ENCODE results near the gene ASTN1. TPM values are rescaled to one million over a fixed set of nuclear protein-coding genes. Genes with fewer than 3 reads are reported as not detected.

The ASTN1 gene
- total RNA-seq, 2 experiments from 2014 or later = not detected

DNA sequence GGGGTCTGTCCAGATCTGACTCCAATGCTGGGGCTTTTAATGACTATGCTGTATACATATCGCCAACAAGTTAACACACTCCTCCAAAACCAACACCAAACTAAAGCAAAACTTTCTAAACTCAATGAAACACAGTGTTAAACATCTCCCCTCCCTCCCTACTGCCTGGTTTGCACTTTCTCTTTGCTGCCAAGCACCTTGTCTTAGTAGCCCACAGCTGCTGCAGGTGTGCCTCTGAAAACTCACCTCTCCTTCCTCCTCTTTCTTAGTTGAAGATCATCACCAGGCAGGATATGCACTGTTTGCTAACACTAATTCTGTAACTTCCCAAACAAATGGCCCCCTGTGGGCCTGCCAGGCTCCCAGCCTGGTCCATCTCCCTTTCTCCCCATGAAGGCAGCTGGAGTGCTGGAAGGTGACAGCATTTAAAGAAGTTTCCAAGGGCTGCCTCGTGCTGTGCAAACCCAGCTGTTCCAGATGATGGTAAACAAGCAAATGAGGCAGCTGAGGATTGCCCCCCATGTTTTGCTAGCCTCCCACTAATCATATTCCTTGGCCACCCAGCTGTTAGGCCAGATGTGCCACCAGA is 213.7 kb downstream of the ASTN1 start:
- DNase-seq (no peak), ATAC-seq (ENCODE audit: low read depth) (no peak)
- H3K4me1 Mint-ChIP-seq = no peaks in the 10 kb centered on the region
- H3K27ac Mint-ChIP-seq = no peak overlapping the region
- POLR2A ChIA-PET = no interaction called here
- H3K27me3 Mint-ChIP-seq = no peaks in the 10 kb centered on the region
- no peaks in the 10 kb centered on the region for H3K9me3 Mint-ChIP-seq
- no peaks in the 10 kb centered on the region for H3K36me3 Mint-ChIP-seq
- no peak overlapping the region for H3K4me3 Mint-ChIP-seq

DNA sequence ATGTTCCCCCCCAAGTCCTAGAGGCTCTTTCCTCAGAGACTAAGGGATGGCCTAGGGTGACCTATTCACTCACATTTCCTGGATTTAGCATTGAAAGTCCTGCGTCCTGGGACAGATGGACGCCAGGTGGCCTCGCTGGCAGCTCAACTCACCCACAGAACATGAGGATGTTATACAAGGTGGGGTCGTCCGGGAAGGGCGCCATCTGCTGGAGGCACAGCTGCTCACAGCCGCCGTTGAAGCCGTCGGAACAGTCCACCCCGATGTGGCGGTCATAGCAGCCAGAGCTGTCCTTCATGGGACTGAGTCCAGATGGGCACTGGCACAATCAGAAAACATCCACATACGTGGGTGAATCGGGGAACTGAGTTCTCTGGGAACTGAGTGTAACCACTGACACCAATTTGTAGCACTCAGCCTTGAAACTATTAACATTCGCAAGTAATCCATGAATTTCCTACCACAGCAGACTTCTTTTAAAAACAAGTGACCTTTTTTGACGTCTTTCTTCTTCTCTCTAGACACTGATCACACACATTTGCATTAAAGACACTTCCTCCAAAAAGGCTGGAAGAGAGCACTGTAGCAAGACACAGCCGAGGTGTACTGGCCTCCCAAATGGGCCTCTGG is 215.4 kb downstream of the ASTN1 start:
- H3K4me3 Mint-ChIP-seq = no peak overlapping the region
- no peaks in the 10 kb centered on the region for H3K36me3 Mint-ChIP-seq
- H3K27ac Mint-ChIP-seq = no peak overlapping the region
- no peaks in the 10 kb centered on the region for H3K9me3 Mint-ChIP-seq
- H3K27me3 Mint-ChIP-seq = no peaks in the 10 kb centered on the region
- POLR2A ChIA-PET = no interaction called here
- ATAC-seq (ENCODE audit: low read depth) = no peak
- peak; percentile 29 for DNase-seq
- no peaks in the 10 kb centered on the region for H3K4me1 Mint-ChIP-seq

DNA sequence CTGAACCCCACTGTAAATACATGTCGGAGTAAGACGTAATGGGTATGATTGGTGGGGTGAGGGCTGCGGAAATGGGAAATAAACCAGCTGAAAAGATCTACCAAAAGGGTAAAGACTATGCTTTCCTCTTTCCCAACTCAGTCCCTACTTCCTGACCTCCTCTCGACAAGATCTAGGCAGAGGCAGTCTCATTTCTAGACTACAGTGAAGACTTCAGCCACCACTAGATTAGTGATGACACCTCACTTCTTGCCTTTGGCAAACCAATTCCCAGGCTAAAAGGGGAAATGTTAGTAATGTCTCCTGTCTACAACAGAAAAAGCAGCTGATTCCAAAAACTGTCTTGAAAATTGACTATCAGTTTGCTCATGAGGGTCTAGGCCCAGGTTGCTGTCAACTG is 219.9 kb downstream of the ASTN1 start:
- Mint-ChIP-seq H3K9me3 (no peaks in the 10 kb centered on the region), H3K4me3 (no peak overlapping the region), H3K27ac (no peak overlapping the region), H3K36me3 (no peaks in the 10 kb centered on the region), H3K4me1 (no peaks in the 10 kb centered on the region), H3K27me3 (no peaks in the 10 kb centered on the region)
- POLR2A ChIA-PET = no interaction called here
- no peak for ATAC-seq (ENCODE audit: low read depth)
- no peak for DNase-seq

DNA sequence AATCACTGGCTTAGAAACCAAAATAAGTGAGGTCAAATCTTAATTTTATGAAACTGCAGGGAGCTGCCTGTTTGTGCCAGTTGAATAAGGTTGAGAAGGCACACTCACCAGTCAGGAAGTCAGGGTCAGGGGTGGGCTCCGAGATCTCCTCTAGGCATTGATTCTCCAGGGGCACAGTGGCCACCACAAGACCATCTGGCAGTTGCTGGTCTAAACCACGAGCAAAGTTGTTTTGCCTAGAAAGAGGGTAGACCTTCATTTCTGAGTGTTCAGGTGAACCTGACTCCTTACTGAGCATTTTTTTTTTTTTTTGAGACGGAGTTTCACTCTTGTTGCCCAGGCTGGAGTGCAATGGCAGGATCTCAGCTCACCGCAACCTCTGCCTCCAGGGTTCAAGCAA is 220.7 kb downstream of the ASTN1 start:
- H3K36me3 Mint-ChIP-seq = no peaks in the 10 kb centered on the region
- no peaks in the 10 kb centered on the region for H3K4me1 Mint-ChIP-seq
- no peak for DNase-seq
- no peaks in the 10 kb centered on the region for H3K27me3 Mint-ChIP-seq
- POLR2A ChIA-PET = no interaction called here
- H3K27ac Mint-ChIP-seq = no peak overlapping the region
- ATAC-seq (ENCODE audit: low read depth) = no peak
- H3K9me3 Mint-ChIP-seq = no peaks in the 10 kb centered on the region
- H3K4me3 Mint-ChIP-seq = no peak overlapping the region

DNA sequence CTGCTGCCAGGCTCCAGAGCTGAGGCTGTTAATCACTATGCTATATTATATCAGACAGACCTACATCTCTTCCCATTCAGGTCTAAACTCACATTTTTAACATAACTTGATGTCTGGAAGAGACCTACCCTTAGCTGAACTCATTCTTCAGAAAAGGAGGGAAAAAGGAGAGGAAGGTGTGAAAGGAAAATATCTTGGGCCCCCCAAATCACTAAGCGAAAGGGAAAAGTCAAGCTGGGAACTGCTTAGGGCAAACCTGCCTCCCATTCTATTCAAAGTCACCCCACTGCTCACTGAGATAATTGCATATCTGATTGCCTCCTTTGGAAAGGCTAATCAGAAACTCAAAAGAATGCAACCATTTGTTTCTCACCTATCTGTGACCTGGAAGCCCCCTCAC is 222.2 kb downstream of the ASTN1 start:
- Mint-ChIP-seq H3K9me3 (no peaks in the 10 kb centered on the region), H3K36me3 (no peaks in the 10 kb centered on the region), H3K4me1 (no peaks in the 10 kb centered on the region), H3K4me3 (no peak overlapping the region), H3K27me3 (no peaks in the 10 kb centered on the region), H3K27ac (no peak overlapping the region)
- no peak for ATAC-seq (ENCODE audit: low read depth)
- POLR2A ChIA-PET = no interaction called here
- no peak for DNase-seq

DNA sequence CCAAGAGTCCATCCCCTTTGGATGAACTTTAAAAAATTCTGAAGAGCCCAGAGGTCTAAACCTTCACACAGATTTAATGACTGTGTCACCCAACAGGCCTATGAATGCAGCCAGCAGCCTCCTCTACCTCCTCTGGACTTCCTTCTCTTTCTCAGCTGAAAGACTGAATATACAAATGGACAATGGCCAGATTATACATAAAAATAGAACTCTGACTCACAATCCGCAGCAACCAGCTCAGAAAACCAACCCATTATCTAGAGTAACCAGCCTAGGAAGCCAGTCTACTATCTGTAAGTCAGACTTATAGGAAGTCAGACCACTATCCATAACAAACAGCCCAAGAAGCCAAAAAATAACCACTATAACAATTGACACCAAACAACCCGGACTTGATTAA is 224.5 kb downstream of the ASTN1 start:
- ATAC-seq (ENCODE audit: low read depth) = no peak
- DNase-seq = no peak
- Mint-ChIP-seq H3K36me3 (no peaks in the 10 kb centered on the region), H3K27ac (no peak overlapping the region), H3K4me3 (no peak overlapping the region), H3K27me3 (no peaks in the 10 kb centered on the region), H3K9me3 (no peaks in the 10 kb centered on the region), H3K4me1 (no peaks in the 10 kb centered on the region)
- POLR2A ChIA-PET = no interaction called here

DNA sequence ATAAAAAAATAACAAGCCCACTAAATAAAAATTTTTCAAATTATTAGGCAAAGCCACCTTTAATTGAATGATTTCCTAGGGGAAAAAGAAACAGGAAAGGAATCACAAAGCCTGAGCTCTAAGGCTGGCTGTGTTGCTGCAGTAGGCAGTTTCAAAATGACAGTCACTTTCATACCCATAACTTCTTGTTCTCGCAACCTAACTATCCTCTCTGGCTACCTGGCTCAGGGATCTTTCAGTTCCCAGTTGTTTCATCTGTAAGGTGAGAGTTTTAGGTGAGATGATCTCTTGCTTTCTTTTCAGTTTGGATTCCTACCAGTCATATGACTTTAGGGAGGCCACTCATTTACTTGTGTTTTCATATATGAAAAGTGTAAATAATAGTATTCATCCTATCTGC is 226.1 kb downstream of the ASTN1 start:
- H3K4me1 Mint-ChIP-seq = no peaks in the 10 kb centered on the region
- H3K27ac Mint-ChIP-seq = no peak overlapping the region
- H3K36me3 Mint-ChIP-seq = no peaks in the 10 kb centered on the region
- DNase-seq (no peak), ATAC-seq (ENCODE audit: low read depth) (no peak)
- H3K9me3 Mint-ChIP-seq = no peaks in the 10 kb centered on the region
- no peaks in the 10 kb centered on the region for H3K27me3 Mint-ChIP-seq
- H3K4me3 Mint-ChIP-seq = no peak overlapping the region
- POLR2A ChIA-PET = no interaction called here

DNA sequence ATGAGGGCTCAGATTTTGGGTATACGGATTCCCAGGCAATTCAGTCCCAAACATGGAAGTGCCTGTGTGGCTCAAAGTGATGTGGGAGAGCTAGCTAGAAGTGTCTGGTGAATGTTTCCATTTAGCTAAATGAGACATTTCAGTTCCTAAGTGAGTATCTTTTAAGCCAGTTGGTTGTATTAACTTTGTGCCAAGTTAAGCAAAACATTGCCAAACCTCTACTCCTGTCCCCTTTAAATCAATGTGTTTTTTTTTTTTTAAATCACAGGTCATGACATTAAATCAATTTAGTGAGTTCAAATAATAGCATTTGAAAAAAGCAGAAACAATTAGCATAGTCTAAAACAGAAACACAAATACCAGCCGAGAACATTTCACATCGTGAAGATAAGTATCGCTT is 230.1 kb downstream of the ASTN1 start:
- no peaks in the 10 kb centered on the region for H3K4me1 Mint-ChIP-seq
- no peak overlapping the region for H3K27ac Mint-ChIP-seq
- no peaks in the 10 kb centered on the region for H3K36me3 Mint-ChIP-seq
- DNase-seq (no peak), ATAC-seq (ENCODE audit: low read depth) (no peak)
- POLR2A ChIA-PET = no interaction called here
- H3K9me3 Mint-ChIP-seq = no peaks in the 10 kb centered on the region
- no peak overlapping the region for H3K4me3 Mint-ChIP-seq
- no peaks in the 10 kb centered on the region for H3K27me3 Mint-ChIP-seq

DNA sequence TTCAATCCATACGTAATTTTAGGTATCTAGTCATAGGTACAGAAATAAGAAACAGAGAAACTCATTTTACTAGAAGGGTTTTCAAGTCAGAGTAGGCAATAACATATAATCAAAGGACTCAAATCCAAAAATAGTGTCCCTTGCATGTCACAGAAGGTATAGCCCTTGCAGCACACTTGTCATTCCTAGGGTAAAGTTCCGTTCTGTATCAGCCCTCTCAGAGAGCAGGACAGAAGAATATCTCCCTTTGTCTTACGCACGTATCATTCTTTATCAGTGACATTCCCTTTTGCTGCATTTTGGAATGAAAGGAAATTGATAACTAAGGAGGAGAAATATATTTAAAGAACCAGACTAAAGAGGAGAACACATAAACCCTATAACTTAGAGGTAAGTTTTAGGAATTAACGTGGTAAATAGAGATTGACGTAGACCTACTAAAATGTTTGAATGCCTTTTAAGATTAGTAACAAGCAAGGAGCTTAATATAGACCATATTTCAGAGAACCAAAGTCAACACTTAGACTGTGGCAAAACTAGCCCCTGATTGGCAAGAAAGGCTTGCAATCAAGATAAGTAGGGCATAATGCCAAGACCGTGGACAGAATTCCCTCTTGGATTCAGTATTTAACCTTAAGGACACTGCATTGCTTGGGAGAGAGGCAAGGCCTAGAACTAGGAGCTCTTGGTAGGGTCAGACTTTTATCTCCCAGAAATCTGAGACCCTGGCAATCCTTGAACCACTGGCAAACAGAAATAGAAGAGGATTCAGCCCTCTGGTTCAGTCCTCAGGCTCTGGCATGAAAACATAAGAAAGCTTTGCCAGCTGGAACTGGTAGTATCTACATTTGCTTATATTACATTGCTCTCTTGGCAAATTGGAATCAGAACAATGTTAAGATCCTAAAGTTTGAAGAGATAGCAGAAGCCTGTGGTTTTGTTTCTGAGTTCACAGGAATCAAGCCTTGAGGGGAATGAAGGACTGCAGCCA is 232.1 kb downstream of the ASTN1 start:
- no peaks in the 10 kb centered on the region for H3K27me3 Mint-ChIP-seq
- POLR2A ChIA-PET = no interaction called here
- H3K4me1 Mint-ChIP-seq = no peaks in the 10 kb centered on the region
- H3K4me3 Mint-ChIP-seq = no peak overlapping the region
- ATAC-seq (ENCODE audit: low read depth) (no peak), DNase-seq (no peak)
- H3K27ac Mint-ChIP-seq = no peak overlapping the region
- H3K36me3 Mint-ChIP-seq = no peaks in the 10 kb centered on the region
- H3K9me3 Mint-ChIP-seq = no peaks in the 10 kb centered on the region

DNA sequence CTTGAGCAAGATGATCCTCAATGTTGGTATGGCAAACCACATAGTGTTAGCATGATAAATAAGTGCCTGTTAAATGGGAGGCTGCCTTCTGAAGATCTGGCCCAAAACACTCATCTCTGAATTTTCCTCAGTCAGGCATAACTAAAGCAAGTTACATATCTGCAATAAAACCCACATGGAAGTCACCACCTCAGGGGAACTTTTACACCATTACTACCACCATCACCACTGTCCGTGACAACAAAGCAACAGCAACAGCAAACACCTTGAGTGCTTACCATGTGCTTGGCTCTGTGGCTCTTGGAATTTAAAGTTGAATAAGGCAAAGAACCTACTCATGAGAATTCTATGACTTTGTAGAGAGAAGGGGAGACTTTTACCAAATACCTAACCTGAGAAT is 233.0 kb downstream of the ASTN1 start:
- POLR2A ChIA-PET = no interaction called here
- H3K36me3 Mint-ChIP-seq = no peaks in the 10 kb centered on the region
- DNase-seq = no peak
- ATAC-seq (ENCODE audit: low read depth) = no peak
- H3K4me1 Mint-ChIP-seq = no peaks in the 10 kb centered on the region
- H3K27me3 Mint-ChIP-seq = no peaks in the 10 kb centered on the region
- no peaks in the 10 kb centered on the region for H3K9me3 Mint-ChIP-seq
- no peak overlapping the region for H3K4me3 Mint-ChIP-seq
- H3K27ac Mint-ChIP-seq = no peak overlapping the region

DNA sequence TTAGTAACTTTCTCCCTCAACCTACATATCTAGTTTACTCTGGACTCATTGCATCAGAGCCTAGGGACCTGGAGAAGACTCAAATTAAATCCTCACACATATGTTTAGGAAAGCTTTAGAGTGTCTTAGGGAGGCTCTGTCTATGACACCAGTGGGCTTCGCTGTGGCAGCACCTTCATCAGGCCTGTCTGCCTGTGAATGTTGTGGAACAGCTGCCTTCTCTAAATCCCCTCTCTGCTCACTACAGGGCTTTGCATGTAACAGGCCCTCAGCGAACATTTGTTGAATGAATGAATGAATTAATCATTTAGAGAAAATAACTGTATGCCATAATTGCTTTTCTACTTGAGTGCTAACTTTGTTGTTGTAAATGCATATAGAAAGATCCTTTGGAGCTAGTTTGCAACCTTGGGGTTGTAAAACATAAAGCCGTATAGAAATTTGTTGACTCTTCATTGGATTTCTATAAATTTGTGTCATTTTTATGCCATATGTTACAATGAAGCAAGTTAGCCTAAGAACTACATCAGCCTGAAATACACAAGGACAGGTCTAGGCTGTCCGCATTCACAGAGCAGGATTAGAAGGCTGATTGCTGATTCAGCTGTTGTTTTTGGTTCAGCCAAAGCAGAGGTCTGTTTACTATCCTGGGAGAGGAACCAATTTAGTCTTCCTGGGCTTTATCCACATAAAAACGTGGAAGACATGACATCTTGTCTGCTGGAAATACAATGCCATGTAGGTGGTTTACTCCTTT is 238.0 kb downstream of the ASTN1 start:
- Mint-ChIP-seq H3K4me1 (no peaks in the 10 kb centered on the region), H3K9me3 (no peaks in the 10 kb centered on the region), H3K27me3 (no peaks in the 10 kb centered on the region), H3K27ac (no peak overlapping the region), H3K4me3 (no peak overlapping the region), H3K36me3 (no peaks in the 10 kb centered on the region)
- POLR2A ChIA-PET = no interaction called here
- no peak for ATAC-seq (ENCODE audit: low read depth)
- no peak for DNase-seq

DNA sequence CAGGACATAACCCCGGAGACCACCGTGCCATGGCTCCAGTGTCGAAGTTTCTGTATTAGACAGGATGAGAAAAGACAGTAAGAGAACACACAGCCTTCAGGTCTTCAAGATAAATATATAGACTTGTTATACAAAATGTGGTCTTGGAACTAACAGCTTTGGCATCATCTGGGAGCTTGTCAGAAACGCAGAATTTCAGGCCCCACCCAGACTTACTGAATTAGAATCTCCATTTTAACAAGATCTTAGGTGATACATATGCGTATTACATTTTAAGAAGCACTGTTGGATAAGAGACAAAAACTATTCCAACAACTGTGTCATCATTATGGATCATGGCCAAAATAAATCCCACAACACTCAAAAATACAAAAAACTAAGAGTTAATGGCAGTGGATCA is 239.3 kb downstream of the ASTN1 start:
- no peak for DNase-seq
- no peaks in the 10 kb centered on the region for H3K36me3 Mint-ChIP-seq

DNA sequence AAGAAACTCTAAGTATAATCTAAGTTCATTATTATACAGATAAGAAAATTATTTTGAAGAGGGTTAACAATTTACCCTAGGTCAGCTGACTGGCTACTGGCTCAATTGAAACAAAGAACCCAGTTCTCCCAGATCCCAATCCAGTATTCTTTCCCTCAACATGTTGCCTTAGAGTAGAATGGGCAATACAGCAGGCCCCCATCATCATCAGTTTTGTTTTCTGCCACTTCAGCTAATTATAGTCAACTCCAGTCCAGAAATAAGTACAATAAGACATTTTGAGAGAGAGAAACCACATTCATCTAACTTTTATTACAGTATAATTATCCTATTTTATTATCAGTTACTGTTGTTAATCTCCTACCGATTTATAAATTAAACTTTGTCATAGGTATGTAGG is 241.2 kb downstream of the ASTN1 start:
- DNase-seq (no peak), ATAC-seq (ENCODE audit: low read depth) (no peak)
- no peaks in the 10 kb centered on the region for H3K27me3 Mint-ChIP-seq
- no peaks in the 10 kb centered on the region for H3K4me1 Mint-ChIP-seq
- POLR2A ChIA-PET = no interaction called here
- H3K4me3 Mint-ChIP-seq = no peak overlapping the region
- H3K27ac Mint-ChIP-seq = no peak overlapping the region
- H3K36me3 Mint-ChIP-seq = no peaks in the 10 kb centered on the region
- H3K9me3 Mint-ChIP-seq = no peaks in the 10 kb centered on the region

More for the DNA sequence above, 239.3 kb downstream of the ASTN1 start:
- Mint-ChIP-seq H3K4me3 (no peak overlapping the region), H3K4me1 (no peaks in the 10 kb centered on the region), H3K9me3 (no peaks in the 10 kb centered on the region), H3K27ac (no peak overlapping the region), H3K27me3 (no peaks in the 10 kb centered on the region)
- POLR2A ChIA-PET = no interaction called here
- ATAC-seq (ENCODE audit: low read depth) = no peak

All from activated naive CD8-positive, alpha-beta T cell treated with anti-CD3 and anti-CD28 coated beads, Interleukin-2, amount 10 ng/mL, durations not matched to agents 7 days and 5 days (primary cell).